ENCODE data around the gene DIAPH1.

DNA sequence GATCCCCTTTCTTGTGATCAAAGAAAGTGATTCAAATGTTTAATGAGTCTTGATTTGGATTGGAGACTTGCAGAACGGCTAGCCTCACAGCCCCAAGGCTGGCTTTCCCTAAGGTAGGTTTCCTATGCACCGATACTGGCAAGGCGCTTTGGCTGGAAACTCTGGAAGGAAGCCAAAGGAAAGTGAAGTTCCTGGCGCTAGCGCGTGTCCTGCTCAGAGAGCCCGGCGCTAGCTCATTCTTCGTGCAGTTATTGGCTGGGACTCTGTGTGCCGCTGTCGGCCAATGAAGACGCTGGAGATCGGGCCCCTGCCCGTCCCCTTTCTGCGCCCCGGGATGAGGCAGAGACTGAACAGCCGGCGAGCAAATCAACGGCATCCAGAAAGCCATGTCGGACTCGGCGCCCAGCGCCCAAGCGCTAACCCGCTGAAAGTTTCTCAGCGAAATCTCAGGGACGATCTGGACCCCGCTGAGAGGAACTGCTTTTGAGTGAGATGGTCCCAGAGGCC is 143.1 kb downstream of the DIAPH1 start, which contains the start of gene PCDHGC3:
- TF ChIP-seq, protein P1, sequence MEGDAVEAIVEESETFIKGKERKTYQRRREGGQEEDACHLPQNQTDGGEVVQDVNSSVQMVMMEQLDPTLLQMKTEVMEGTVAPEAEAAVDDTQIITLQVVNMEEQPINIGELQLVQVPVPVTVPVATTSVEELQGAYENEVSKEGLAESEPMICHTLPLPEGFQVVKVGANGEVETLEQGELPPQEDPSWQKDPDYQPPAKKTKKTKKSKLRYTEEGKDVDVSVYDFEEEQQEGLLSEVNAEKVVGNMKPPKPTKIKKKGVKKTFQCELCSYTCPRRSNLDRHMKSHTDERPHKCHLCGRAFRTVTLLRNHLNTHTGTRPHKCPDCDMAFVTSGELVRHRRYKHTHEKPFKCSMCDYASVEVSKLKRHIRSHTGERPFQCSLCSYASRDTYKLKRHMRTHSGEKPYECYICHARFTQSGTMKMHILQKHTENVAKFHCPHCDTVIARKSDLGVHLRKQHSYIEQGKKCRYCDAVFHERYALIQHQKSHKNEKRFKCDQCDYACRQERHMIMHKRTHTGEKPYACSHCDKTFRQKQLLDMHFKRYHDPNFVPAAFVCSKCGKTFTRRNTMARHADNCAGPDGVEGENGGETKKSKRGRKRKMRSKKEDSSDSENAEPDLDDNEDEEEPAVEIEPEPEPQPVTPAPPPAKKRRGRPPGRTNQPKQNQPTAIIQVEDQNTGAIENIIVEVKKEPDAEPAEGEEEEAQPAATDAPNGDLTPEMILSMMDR (IDR thresholded peaks at IDR 0.05), result peak; percentile 43
- TF ChIP-seq EZH2 (IDR thresholded peaks at IDR 0.05) (peak; percentile 29), EZH2phosphoT487 (IDR thresholded peaks at IDR 0.05) (no peak)

Measured in neural progenitor cell (in vitro differentiated cells).